IMR-90 (cell line): ENCODE measurements around the gene SRPK1. TPM values are rescaled to one million over a fixed set of nuclear protein-coding genes. Genes with fewer than 3 reads are reported as not detected.

Experiments used
- ATAC-seq: fragments of 200-7000 bp; cut with Tn5 transposase; 2 replicates; pipeline ENCODE4 v1.9.1; 2020; ENCODE audit warnings: low read depth, mild to moderate bottlenecking, moderate library complexity
- BruUV-seq: library from RNA; stranded (reverse); fragments of 400-500 nt; replicated peaks from 2 replicates; lab custom pipeline; 2021; lab: Mats Ljungman, UMichigan
- CTCF ChIA-PET: fragments of 300-600 bp; formaldehyde crosslinking; extraction: SDS; loops from one replicate; lab custom pipeline; 2021; ENCODE audit warnings: antibody characterized with exemption; lab: Yijun Ruan, JAX
- POLR2A ChIA-PET: fragments of 300-600 bp; sonication (Branson Sonifier 250); formaldehyde crosslinking; loops from one replicate; lab custom pipeline; 2022; ENCODE audit warnings: antibody characterized with exemption; ENCODE audit not compliant: unreplicated experiment; lab: Charles Lee
- DNase-seq: peaks from one replicate; pipeline ENCODE4 v3.0.0; 2013
- H2AFZ ChIP-seq: replicated peaks from 2 replicates; pipeline ENCODE3; 2013; ENCODE audit warnings: low read length, mild to moderate bottlenecking; ENCODE audit not compliant: poor library complexity
- H2AK5ac ChIP-seq: 2 replicates; pipeline ENCODE4 v1.6.1; 2013; ENCODE audit warnings: low read depth, low read length, inconsistent platforms
- H2AK9ac ChIP-seq: replicated peaks from 2 replicates; pipeline ENCODE3; 2013; ENCODE audit warnings: mild to moderate bottlenecking, low read depth, low read length, moderate library complexity; ENCODE audit not compliant: poor library complexity
- H2BK120ac ChIP-seq: 2 replicates; pipeline ENCODE4 v1.6.1; 2013; ENCODE audit warnings: low read depth, low read length, inconsistent platforms
- H2BK15ac ChIP-seq: 3 replicates; pipeline ENCODE4 v1.6.1; 2013; ENCODE audit warnings: low read depth, low read length, inconsistent platforms
- H2BK20ac ChIP-seq: 2 replicates; pipeline ENCODE4 v1.6.1; 2013; ENCODE audit warnings: low read depth, mild to moderate bottlenecking, inconsistent platforms, low read length, moderate library complexity
- H2BK5ac ChIP-seq: 2 replicates; pipeline ENCODE4 v1.6.1; 2013; ENCODE audit warnings: mild to moderate bottlenecking, low read depth, low read length, inconsistent platforms; ENCODE audit not compliant: poor library complexity, severe bottlenecking
- H3K14ac ChIP-seq: replicated peaks from 2 replicates; pipeline ENCODE4 v1.6.1; 2013; ENCODE audit warnings: low read depth, low read length, inconsistent platforms
- H3K18ac ChIP-seq: 2 replicates; pipeline ENCODE4 v1.6.1; 2013; ENCODE audit warnings: low read depth, low read length, control low read depth
- H3K23ac ChIP-seq: 2 replicates; pipeline ENCODE4 v1.6.1; 2013; ENCODE audit warnings: low read depth, low read length, inconsistent platforms
- H3K27ac ChIP-seq: 2 replicates; pipeline ENCODE4 v1.5.1; 2013; ENCODE audit warnings: mild to moderate bottlenecking, control low read depth, low read length; ENCODE audit not compliant: insufficient read depth
- H3K27me3 ChIP-seq: 2 replicates; pipeline ENCODE4 v1.6.1; 2013; ENCODE audit warnings: low read length; ENCODE audit not compliant: control insufficient read depth, insufficient read depth
- H3K36me3 ChIP-seq: 2 replicates; pipeline ENCODE4 v1.6.1; 2013; ENCODE audit warnings: low read length, mixed read lengths; ENCODE audit not compliant: control insufficient read depth, insufficient read depth
- H3K4ac ChIP-seq: 2 replicates; pipeline ENCODE4 v1.6.1; 2013; ENCODE audit warnings: low read depth, low read length, inconsistent platforms
- H3K4me1 ChIP-seq: 2 replicates; pipeline ENCODE4 v1.6.1; 2013; ENCODE audit warnings: low read length, mixed read lengths; ENCODE audit not compliant: control insufficient read depth, insufficient read depth
- H3K4me2 ChIP-seq: 2 replicates; pipeline ENCODE4 v1.6.1; 2013; ENCODE audit warnings: low read depth, mild to moderate bottlenecking, control low read depth, low read length, moderate library complexity
- H3K4me3 ChIP-seq: 2 replicates; pipeline ENCODE4 v1.5.1; 2013; ENCODE audit warnings: low read depth, mild to moderate bottlenecking, control low read depth, low read length, moderate library complexity; ENCODE audit not compliant: insufficient read depth
- H3K56ac ChIP-seq: 2 replicates; pipeline ENCODE4 v1.6.1; 2013; ENCODE audit warnings: low read length, inconsistent platforms; ENCODE audit not compliant: insufficient read depth; ENCODE audit errors: extremely low read depth
- H3K79me1 ChIP-seq, 2 experiments: 2 replicates each; pipeline ENCODE4 v1.6.1; 2013; ENCODE audit warnings: low read length in 2 of 2, inconsistent platforms in 1 of 2, low read depth in 1 of 2
- H3K9ac ChIP-seq: 2 replicates; pipeline ENCODE4 v1.6.1; 2013; ENCODE audit warnings: low read depth, low read length, control low read depth
- H3K9me1 ChIP-seq: 2 replicates; pipeline ENCODE4 v1.6.1; 2013; ENCODE audit warnings: low read length, inconsistent platforms; ENCODE audit not compliant: insufficient read depth
- H3K9me3 ChIP-seq: 2 replicates; pipeline ENCODE4 v1.6.1; 2013; ENCODE audit warnings: low read length; ENCODE audit not compliant: control insufficient read depth, insufficient read depth
- H4K20me1 ChIP-seq: 2 replicates; pipeline ENCODE4 v1.6.1; 2013; ENCODE audit warnings: low read length, inconsistent platforms; ENCODE audit not compliant: insufficient read depth
- H4K5ac ChIP-seq: 2 replicates; pipeline ENCODE4 v1.6.1; 2013; ENCODE audit warnings: mild to moderate bottlenecking, low read depth, low read length, control low read depth
- H4K8ac ChIP-seq, 2 experiments: 2 replicates each; pipeline ENCODE4 v1.6.1; 2013; ENCODE audit warnings: low read depth in 2 of 2, low read length in 2 of 2, control low read depth in 1 of 2, inconsistent platforms in 1 of 2
- H4K91ac ChIP-seq: 2 replicates; pipeline ENCODE4 v1.6.1; 2013; ENCODE audit warnings: low read depth, low read length, inconsistent platforms; ENCODE audit not compliant: insufficient read depth
- CEBPB ChIP-seq: IDR thresholded peaks from 2 replicates; pipeline ENCODE4 v1.6.1; 2012; ENCODE audit warnings: low read depth, low read length, improper control_type of control experiment
- NFE2L2 ChIP-seq: fragments of 150-350 bp; IDR thresholded peaks from 2 replicates; pipeline ENCODE4 v1.6.1; 2016; ENCODE audit warnings: low read depth, mild to moderate bottlenecking, low read length
- RFX5 ChIP-seq: IDR thresholded peaks from 2 replicates; pipeline ENCODE4 v1.8.0; 2012; ENCODE audit warnings: low read depth, mild to moderate bottlenecking, low read length, moderate library complexity
- whole genome bisulfite sequencing, 2 experiments: methylation state at CpG; one replicate each; pipeline versions ENCODE4 v1.1.5 to v1.1.7; 2013; ENCODE audit warnings: missing lambda C conversion rate in 2 of 2; ENCODE audit not compliant: insufficient read length in 1 of 2; ENCODE audit errors: extremely low coverage in 2 of 2; 5-methylcytosine and 5-hydroxymethylcytosine counted together
- dilution Hi-C: fragments of 300-500 bp; cut with HindIII; formaldehyde crosslinking; loops from one replicate; pipeline ENCODE4 v1.14.3; 2018; ENCODE audit warnings: low sequenced_read_pairs; ENCODE audit not compliant: unreplicated experiment
- in situ Hi-C: fragments of 300-500 bp; cut with MboI; formaldehyde crosslinking; loops from 3 replicates; pipeline ENCODE4 v1.14.3; 2019; ENCODE audit warnings: low sequenced_read_pairs, inconsistent platforms, mixed read lengths
- intact Hi-C: fragments of 100-400 bp; cut with micrococcal nuclease; formaldehyde crosslinking; loops from 2 replicates; pipeline ENCODE4 v1.10.0; 2022
- polyA plus RNA-seq, 3 experiments: library from polyadenylated mRNA; depleted of rRNA; stranded (reverse); fragments of >200 nt; gene quantifications; 2 replicates each; pipeline ENCODE4 v1.2.3, GENCODE V29; 2012; ENCODE audit warnings: low replicate concordance in 1 of 3
- total RNA-seq: library from RNA; depleted of rRNA; stranded (reverse); fragments of >200 nt; gene quantifications from 2 replicates; pipeline ENCODE4 v1.2.3, GENCODE V29; 2012

Gene SRPK1
- total and polyA plus RNA-seq, 2 of the 4 experiments (the other 2 are of a cell fraction), result 22.5 to 44.6 TPM

GRCh38 chr6:35833536-35833935, 87.4 kb downstream of the SRPK1 start:
- no peaks in the 10 kb centered on the region for H3K9me3 ChIP-seq
- CTCF ChIA-PET, result no interaction called here
- H3K56ac ChIP-seq, result no peak overlapping the region
- no peak overlapping the region for H3K18ac ChIP-seq
- H2AK9ac ChIP-seq, result no peak overlapping the region
- dilution Hi-C loops (no loop called here), intact Hi-C loops (no loop called here), in situ Hi-C loops (no loop called here)
- no peak overlapping the region for H3K4ac ChIP-seq
- H2BK15ac ChIP-seq, result no peak overlapping the region
- H4K20me1 ChIP-seq, result no peaks in the 10 kb centered on the region
- no peaks in the 10 kb centered on the region for H3K27me3 ChIP-seq
- no peak overlapping the region for H2BK20ac ChIP-seq
- H2BK5ac ChIP-seq, result no peak overlapping the region
- DNase-seq (peak; percentile 55), ATAC-seq (peak; percentile 31; the same call in 1 of the 2 replicates)
- H4K91ac ChIP-seq, result no peak overlapping the region
- no peak overlapping the region for H3K4me3 ChIP-seq
- WGBS, 2 experiments, result no CpG with 5 or more reads among the region's 7 CpGs
- peaks cover 4% of the 10 kb centered on the region for H3K4me1 ChIP-seq
- no peak overlapping the region for H3K14ac ChIP-seq
- no peaks in the 10 kb centered on the region for H3K9me1 ChIP-seq
- peaks cover 8% of the 10 kb centered on the region for H3K36me3 ChIP-seq
- BruUV-seq, result TSS peak; percentile 65
- POLR2A ChIA-PET, result no interaction called here
- H2BK120ac ChIP-seq, result no peak overlapping the region
- H2AFZ ChIP-seq, result no peak overlapping the region
- no peak overlapping the region for H4K8ac ChIP-seq
- no peak overlapping the region for H3K27ac ChIP-seq
- H2AK5ac ChIP-seq, result no peak overlapping the region
- no peak overlapping the region for H3K4me2 ChIP-seq
- TF ChIP-seq NFE2L2, result peak; percentile 71; the same call in 1 of the 2 replicates
- peak; percentile 76 for TF ChIP-seq CEBPB
- no peak for TF ChIP-seq RFX5
- no peaks in the 10 kb centered on the region for H3K79me1 ChIP-seq
- no peak overlapping the region for H3K9ac ChIP-seq
- no peak overlapping the region for H3K23ac ChIP-seq
- no peak overlapping the region for H4K5ac ChIP-seq
